HEK293 (cell line): Measurements from ENCODE around the gene C19orf12.

Experiments used
- CTCF ChIA-PET: fragments of 350-600 bp; formaldehyde crosslinking; extraction: SDS; loops from one replicate; lab custom pipeline; 2021; ENCODE audit warnings: antibody characterized with exemption; lab: Yijun Ruan, JAX
- POLR2A ChIA-PET: fragments of 300-600 bp; formaldehyde crosslinking; extraction: SDS; loops from one replicate; lab custom pipeline; 2020; ENCODE audit warnings: antibody characterized with exemption, inconsistent platforms; lab: Yijun Ruan, JAX
- H3K27ac ChIP-seq: fragments of 200-500 bp; sonication (Bioruptor generic); 2 replicates; pipeline ENCODE4 v1.5.1; 2014; ENCODE audit warnings: low read depth, low read length, control low read depth, inconsistent platforms; ENCODE audit errors: extremely low read depth
- H3K36me3 ChIP-seq, 2 experiments: fragments of 200-500 bp in 1 of 2; sonication (Bioruptor generic) in 1 of 2; 1 replicate in 1 of 2; 2 replicates in 1 of 2; pipeline ENCODE4 v1.5.1; 2014 to 2017; ENCODE audit warnings: inconsistent platforms in 2 of 2, low read length in 2 of 2; ENCODE audit not compliant: control insufficient read depth in 2 of 2, insufficient read depth in 1 of 2
- H3K4me1 ChIP-seq: fragments of 200-500 bp; sonication (Bioruptor generic); 2 replicates; pipeline ENCODE4 v1.5.1; 2014; ENCODE audit warnings: mild to moderate bottlenecking, low read length, inconsistent platforms; ENCODE audit not compliant: control insufficient read depth, insufficient read depth
- H3K4me3 ChIP-seq: 2 replicates; pipeline ENCODE4 v1.5.1; 2011; ENCODE audit warnings: low read depth, mild to moderate bottlenecking, control low read depth, low read length, moderate library complexity
- H3K9me3 ChIP-seq: fragments of 200-500 bp; sonication (Bioruptor generic); 2 replicates; pipeline ENCODE4 v1.5.1; 2014; ENCODE audit warnings: low read depth, low read length, inconsistent platforms; ENCODE audit not compliant: control insufficient read depth, insufficient read depth
- HOXC10 ChIP-seq: sonication (generic); formaldehyde crosslinking; IDR thresholded peaks from 2 replicates; pipeline ENCODE4 v1.8.1; 2023; ENCODE audit warnings: mild to moderate bottlenecking, missing genetic modification reagents
- HOXD13 ChIP-seq: sonication (generic); formaldehyde crosslinking; IDR thresholded peaks from 2 replicates; pipeline ENCODE4 v1.8.0; 2022; ENCODE audit warnings: missing genetic modification reagents, borderline replicate concordance
- MYNN ChIP-seq: fragments of 450-650 bp; formaldehyde crosslinking; IDR thresholded peaks from 2 replicates; pipeline ENCODE4 v1.5.1; 2016; ENCODE audit warnings: missing biosample characterization, missing genetic modification characterization, borderline replicate concordance
- SALL2 ChIP-seq: fragments of 450-650 bp; formaldehyde crosslinking; IDR thresholded peaks from 2 replicates; pipeline ENCODE4 v1.5.0; 2017; ENCODE audit warnings: missing biosample characterization, mild to moderate bottlenecking, missing genetic modification characterization, borderline replicate concordance
- ZNF114 ChIP-seq: fragments of 450-650 bp; formaldehyde crosslinking; IDR thresholded peaks from 2 replicates; pipeline ENCODE4 v1.5.0; 2017; ENCODE audit warnings: missing biosample characterization, missing genetic modification characterization
- ZNF132 ChIP-seq: fragments of 450-650 bp; formaldehyde crosslinking; IDR thresholded peaks from 2 replicates; pipeline ENCODE4 v1.5.1; 2017; ENCODE audit warnings: missing biosample characterization, missing genetic modification characterization, borderline replicate concordance
- ZNF138 ChIP-seq: fragments of 450-650 bp; formaldehyde crosslinking; IDR thresholded peaks from 2 replicates; pipeline ENCODE4 v1.5.1; 2016; ENCODE audit warnings: missing biosample characterization, missing genetic modification characterization, borderline replicate concordance
- ZNF324 ChIP-seq: fragments of 450-650 bp; formaldehyde crosslinking; IDR thresholded peaks from 2 replicates; pipeline ENCODE4 v1.5.1; 2016; ENCODE audit warnings: missing biosample characterization, missing genetic modification characterization
- ZNF600 ChIP-seq: fragments of 450-650 bp; formaldehyde crosslinking; IDR thresholded peaks from 2 replicates; pipeline ENCODE4 v1.5.1; 2016; ENCODE audit warnings: missing biosample characterization, missing genetic modification characterization
- ZNF776 ChIP-seq: fragments of 450-650 bp; formaldehyde crosslinking; IDR thresholded peaks from 2 replicates; pipeline ENCODE4 v1.5.0; 2017; ENCODE audit warnings: missing biosample characterization, missing genetic modification characterization, borderline replicate concordance
- ZNF843 ChIP-seq: fragments of 450-650 bp; formaldehyde crosslinking; IDR thresholded peaks from 2 replicates; pipeline ENCODE4 v1.5.1; 2016; ENCODE audit warnings: missing biosample characterization, missing genetic modification characterization
- ZSCAN30 ChIP-seq: fragments of 450-650 bp; IDR thresholded peaks from 2 replicates; pipeline ENCODE4 v1.5.1; 2018; ENCODE audit warnings: missing biosample characterization, mild to moderate bottlenecking, missing genetic modification characterization, moderate library complexity
- TF ChIP-seq, protein P1 (sequence below): fragments of 450-650 bp; formaldehyde crosslinking; IDR thresholded peaks from 2 replicates; pipeline ENCODE4 v1.5.1; 2016; ENCODE audit warnings: missing biosample characterization, missing genetic modification characterization
- TF ChIP-seq, protein P2 (sequence below): fragments of 450-650 bp; formaldehyde crosslinking; IDR thresholded peaks from 2 replicates; pipeline ENCODE4 v1.5.1; 2017; ENCODE audit warnings: missing biosample characterization, missing genetic modification characterization
- TF ChIP-seq, protein P3 (sequence below): fragments of 450-650 bp; formaldehyde crosslinking; IDR thresholded peaks from 2 replicates; pipeline ENCODE4 v1.5.0; 2017; ENCODE audit warnings: missing biosample characterization, missing genetic modification characterization, borderline replicate concordance
- TF ChIP-seq, protein P4 (sequence below): fragments of 450-650 bp; formaldehyde crosslinking; IDR thresholded peaks from 2 replicates; pipeline ENCODE4 v1.5.1; 2016; ENCODE audit warnings: missing biosample characterization, missing genetic modification characterization, borderline replicate concordance
- TF ChIP-seq, protein P5 (sequence below): fragments of 450-650 bp; formaldehyde crosslinking; IDR thresholded peaks from 2 replicates; pipeline ENCODE4 v1.5.1; 2016; ENCODE audit warnings: missing biosample characterization, missing genetic modification characterization
- TF ChIP-seq, protein P6 (sequence below): fragments of 450-650 bp; formaldehyde crosslinking; IDR thresholded peaks from 2 replicates; pipeline ENCODE4 v1.5.1; 2016; ENCODE audit warnings: missing biosample characterization, missing genetic modification characterization, borderline replicate concordance

The C19orf12 gene

DNA sequence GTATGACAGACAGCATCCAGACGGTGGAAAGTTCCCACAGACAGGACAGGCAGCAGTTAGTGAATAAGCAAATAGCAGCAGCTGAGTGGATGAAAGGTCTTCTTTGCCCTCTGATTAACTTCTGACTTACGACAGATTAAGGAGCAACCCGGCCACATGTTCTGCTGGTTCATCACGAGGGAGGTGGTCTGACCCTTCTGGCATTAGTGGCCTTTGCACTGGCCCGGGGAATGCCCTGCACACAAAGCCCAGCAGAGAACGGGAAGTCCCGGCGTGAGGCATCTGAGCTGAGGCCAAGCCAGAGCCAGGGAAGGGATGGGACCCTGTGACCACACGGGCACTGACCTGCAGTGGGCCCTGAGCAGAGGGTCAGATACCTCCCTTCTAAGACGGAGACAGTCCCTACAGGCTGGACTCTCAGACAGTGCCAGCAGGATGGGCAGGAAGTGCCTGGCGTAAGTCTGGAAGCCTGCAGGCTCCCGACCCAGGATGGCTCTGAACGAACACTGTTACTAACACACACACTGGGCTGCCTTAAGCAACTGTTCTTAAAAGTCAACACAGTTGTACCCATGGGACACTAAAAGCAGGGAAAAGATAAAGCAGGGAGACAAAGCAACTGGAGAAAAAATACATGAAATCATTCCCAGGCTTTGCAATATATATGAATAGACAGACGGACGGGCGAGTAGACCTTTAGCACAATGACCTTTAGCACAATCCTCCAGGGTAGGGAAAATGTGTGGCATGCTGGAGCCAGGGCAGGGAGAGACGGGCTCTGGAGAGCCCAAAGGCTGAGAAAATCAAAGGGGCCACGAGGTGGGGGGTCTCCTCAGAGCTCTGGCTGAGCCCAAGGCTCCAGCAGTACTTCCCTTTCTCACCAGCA lies 6.3 kb downstream of the C19orf12 start:
- Histone ChIP-seq H3K27ac (no peak overlapping the region), H3K9me3 (no peaks in the 10 kb centered on the region), H3K4me3 (no peak overlapping the region), H3K4me1 (peaks cover 3% of the 10 kb centered on the region; the same call in 1 of the 2 replicates), H3K36me3 (peaks cover 25 to 51% of the 10 kb centered on the region in 2 experiments)
- ChIA-PET CTCF (interaction anchor here (1.4 to 13.2 kb wide), 5 partner anchors 7 to 100 kb away, joined by 3 to 299 read pairs (median 37); partner anchors contain the start of genes C19orf12 and POP4), POLR2A (interaction anchor here (0.7 kb wide), 1 partner anchor 103 kb away, joined by 3 read pairs; the partner anchor contains the start of gene POP4)
- TF ChIP-seq ZNF114 (tag by site-specific recombination) (no peak), HOXC10 (no peak), SALL2 (tag by site-specific recombination) (no peak), ZNF132 (tag by site-specific recombination) (no peak), ZNF843 (tag by site-specific recombination) (no peak), MYNN (tag by site-specific recombination) (no peak)
- TF ChIP-seq, protein P1, sequence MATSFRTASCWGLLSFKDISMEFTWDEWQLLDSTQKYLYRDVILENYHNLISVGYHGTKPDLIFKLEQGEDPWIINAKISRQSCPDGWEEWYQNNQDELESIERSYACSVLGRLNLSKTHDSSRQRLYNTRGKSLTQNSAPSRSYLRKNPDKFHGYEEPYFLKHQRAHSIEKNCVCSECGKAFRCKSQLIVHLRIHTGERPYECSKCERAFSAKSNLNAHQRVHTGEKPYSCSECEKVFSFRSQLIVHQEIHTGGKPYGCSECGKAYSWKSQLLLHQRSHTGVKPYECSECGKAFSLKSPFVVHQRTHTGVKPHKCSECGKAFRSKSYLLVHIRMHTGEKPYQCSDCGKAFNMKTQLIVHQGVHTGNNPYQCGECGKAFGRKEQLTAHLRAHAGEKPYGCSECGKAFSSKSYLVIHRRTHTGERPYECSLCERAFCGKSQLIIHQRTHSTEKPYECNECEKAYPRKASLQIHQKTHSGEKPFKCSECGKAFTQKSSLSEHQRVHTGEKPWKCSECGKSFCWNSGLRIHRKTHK (tag by site-specific recombination) = no peak
- TF ChIP-seq, protein P2, sequence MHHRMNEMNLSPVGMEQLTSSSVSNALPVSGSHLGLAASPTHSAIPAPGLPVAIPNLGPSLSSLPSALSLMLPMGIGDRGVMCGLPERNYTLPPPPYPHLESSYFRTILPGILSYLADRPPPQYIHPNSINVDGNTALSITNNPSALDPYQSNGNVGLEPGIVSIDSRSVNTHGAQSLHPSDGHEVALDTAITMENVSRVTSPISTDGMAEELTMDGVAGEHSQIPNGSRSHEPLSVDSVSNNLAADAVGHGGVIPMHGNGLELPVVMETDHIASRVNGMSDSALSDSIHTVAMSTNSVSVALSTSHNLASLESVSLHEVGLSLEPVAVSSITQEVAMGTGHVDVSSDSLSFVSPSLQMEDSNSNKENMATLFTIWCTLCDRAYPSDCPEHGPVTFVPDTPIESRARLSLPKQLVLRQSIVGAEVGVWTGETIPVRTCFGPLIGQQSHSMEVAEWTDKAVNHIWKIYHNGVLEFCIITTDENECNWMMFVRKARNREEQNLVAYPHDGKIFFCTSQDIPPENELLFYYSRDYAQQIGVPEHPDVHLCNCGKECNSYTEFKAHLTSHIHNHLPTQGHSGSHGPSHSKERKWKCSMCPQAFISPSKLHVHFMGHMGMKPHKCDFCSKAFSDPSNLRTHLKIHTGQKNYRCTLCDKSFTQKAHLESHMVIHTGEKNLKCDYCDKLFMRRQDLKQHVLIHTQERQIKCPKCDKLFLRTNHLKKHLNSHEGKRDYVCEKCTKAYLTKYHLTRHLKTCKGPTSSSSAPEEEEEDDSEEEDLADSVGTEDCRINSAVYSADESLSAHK = no peak
- TF ChIP-seq, protein P3, sequence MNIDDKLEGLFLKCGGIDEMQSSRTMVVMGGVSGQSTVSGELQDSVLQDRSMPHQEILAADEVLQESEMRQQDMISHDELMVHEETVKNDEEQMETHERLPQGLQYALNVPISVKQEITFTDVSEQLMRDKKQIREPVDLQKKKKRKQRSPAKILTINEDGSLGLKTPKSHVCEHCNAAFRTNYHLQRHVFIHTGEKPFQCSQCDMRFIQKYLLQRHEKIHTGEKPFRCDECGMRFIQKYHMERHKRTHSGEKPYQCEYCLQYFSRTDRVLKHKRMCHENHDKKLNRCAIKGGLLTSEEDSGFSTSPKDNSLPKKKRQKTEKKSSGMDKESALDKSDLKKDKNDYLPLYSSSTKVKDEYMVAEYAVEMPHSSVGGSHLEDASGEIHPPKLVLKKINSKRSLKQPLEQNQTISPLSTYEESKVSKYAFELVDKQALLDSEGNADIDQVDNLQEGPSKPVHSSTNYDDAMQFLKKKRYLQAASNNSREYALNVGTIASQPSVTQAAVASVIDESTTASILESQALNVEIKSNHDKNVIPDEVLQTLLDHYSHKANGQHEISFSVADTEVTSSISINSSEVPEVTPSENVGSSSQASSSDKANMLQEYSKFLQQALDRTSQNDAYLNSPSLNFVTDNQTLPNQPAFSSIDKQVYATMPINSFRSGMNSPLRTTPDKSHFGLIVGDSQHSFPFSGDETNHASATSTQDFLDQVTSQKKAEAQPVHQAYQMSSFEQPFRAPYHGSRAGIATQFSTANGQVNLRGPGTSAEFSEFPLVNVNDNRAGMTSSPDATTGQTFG (tag by site-specific recombination) = no peak
- TF ChIP-seq, protein P4, sequence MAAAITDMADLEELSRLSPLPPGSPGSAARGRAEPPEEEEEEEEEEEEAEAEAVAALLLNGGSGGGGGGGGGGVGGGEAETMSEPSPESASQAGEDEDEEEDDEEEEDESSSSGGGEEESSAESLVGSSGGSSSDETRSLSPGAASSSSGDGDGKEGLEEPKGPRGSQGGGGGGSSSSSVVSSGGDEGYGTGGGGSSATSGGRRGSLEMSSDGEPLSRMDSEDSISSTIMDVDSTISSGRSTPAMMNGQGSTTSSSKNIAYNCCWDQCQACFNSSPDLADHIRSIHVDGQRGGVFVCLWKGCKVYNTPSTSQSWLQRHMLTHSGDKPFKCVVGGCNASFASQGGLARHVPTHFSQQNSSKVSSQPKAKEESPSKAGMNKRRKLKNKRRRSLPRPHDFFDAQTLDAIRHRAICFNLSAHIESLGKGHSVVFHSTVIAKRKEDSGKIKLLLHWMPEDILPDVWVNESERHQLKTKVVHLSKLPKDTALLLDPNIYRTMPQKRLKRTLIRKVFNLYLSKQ (tag by site-specific recombination) = no peak

DNA sequence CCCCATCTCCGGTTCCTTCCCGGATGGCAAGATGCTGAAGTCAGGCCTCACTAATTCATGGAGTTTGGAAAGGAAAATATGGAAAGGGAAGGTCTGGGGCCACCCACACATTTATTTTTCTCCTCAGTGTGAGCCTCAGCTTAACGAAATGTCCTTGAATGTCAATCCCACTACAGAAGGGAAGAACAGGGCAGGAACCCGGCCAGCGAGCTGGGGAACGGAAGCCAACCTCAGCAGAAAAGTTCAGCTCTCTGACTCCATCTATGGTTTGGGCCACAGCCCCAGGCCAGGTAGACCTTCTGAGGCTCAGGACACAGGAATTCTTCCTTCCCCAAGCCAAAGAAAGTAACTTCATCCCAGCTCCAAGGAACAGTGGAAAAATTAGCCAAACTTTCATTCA lies 8.4 kb downstream of the C19orf12 start:
- ChIA-PET CTCF (interaction anchor here (0.6 to 13.2 kb wide), 5 partner anchors 9 to 1048 kb away, joined by 3 to 220 read pairs (median 4); partner anchors contain the start of gene C19orf12), POLR2A (interaction anchor here (1.0 to 1.3 kb wide), 2 partner anchors 8 to 100 kb away, joined by 3 to 4 read pairs; partner anchors contain the start of genes C19orf12 and POP4)
- Histone ChIP-seq H3K9me3 (no peaks in the 10 kb centered on the region), H3K4me3 (no peak overlapping the region), H3K36me3 (peaks cover 36 to 53% of the 10 kb centered on the region in 2 experiments), H3K27ac (no peak overlapping the region), H3K4me1 (no peaks in the 10 kb centered on the region)
- TF ChIP-seq, protein P5, sequence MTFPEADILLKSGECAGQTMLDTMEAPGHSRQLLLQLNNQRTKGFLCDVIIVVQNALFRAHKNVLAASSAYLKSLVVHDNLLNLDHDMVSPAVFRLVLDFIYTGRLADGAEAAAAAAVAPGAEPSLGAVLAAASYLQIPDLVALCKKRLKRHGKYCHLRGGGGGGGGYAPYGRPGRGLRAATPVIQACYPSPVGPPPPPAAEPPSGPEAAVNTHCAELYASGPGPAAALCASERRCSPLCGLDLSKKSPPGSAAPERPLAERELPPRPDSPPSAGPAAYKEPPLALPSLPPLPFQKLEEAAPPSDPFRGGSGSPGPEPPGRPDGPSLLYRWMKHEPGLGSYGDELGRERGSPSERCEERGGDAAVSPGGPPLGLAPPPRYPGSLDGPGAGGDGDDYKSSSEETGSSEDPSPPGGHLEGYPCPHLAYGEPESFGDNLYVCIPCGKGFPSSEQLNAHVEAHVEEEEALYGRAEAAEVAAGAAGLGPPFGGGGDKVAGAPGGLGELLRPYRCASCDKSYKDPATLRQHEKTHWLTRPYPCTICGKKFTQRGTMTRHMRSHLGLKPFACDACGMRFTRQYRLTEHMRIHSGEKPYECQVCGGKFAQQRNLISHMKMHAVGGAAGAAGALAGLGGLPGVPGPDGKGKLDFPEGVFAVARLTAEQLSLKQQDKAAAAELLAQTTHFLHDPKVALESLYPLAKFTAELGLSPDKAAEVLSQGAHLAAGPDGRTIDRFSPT = no peak
- TF ChIP-seq ZSCAN30 (tag by site-specific recombination) (no peak), ZNF600 (tag by site-specific recombination) (no peak), HOXD13 (no peak), ZNF324 (tag by site-specific recombination) (no peak), ZNF138 (tag by site-specific recombination) (no peak), ZNF776 (tag by site-specific recombination) (no peak)
- TF ChIP-seq, protein P6, sequence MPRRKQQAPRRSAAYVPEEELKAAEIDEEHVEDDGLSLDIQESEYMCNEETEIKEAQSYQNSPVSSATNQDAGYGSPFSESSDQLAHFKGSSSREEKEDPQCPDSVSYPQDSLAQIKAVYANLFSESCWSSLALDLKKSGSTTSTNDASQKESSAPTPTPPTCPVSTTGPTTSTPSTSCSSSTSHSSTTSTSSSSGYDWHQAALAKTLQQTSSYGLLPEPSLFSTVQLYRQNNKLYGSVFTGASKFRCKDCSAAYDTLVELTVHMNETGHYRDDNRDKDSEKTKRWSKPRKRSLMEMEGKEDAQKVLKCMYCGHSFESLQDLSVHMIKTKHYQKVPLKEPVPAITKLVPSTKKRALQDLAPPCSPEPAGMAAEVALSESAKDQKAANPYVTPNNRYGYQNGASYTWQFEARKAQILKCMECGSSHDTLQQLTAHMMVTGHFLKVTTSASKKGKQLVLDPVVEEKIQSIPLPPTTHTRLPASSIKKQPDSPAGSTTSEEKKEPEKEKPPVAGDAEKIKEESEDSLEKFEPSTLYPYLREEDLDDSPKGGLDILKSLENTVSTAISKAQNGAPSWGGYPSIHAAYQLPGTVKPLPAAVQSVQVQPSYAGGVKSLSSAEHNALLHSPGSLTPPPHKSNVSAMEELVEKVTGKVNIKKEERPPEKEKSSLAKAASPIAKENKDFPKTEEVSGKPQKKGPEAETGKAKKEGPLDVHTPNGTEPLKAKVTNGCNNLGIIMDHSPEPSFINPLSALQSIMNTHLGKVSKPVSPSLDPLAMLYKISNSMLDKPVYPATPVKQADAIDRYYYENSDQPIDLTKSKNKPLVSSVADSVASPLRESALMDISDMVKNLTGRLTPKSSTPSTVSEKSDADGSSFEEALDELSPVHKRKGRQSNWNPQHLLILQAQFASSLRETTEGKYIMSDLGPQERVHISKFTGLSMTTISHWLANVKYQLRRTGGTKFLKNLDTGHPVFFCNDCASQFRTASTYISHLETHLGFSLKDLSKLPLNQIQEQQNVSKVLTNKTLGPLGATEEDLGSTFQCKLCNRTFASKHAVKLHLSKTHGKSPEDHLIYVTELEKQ (tag by site-specific recombination) = no peak
